DOHH2 (cell line): ENCODE results near the gene EML3.

Source experiments
- EZH2phosphoT487 ChIP-seq: fragments of 200-600 bp; sonication (generic); IDR thresholded peaks from 2 replicates; pipeline ENCODE4 v1.6.1; 2017; ENCODE audit warnings: borderline replicate concordance, mild to moderate bottlenecking, antibody characterized with exemption, low read length, moderate library complexity, mixed read lengths
- TF ChIP-seq, protein P1 (sequence below): fragments of 200-600 bp; sonication (generic); IDR thresholded peaks from one replicate; pipeline ENCODE4 v1.5.1; 2014; ENCODE audit warnings: antibody characterized with exemption, mild to moderate bottlenecking, low read depth, low read length; ENCODE audit not compliant: poor library complexity, severe bottlenecking

DNA sequence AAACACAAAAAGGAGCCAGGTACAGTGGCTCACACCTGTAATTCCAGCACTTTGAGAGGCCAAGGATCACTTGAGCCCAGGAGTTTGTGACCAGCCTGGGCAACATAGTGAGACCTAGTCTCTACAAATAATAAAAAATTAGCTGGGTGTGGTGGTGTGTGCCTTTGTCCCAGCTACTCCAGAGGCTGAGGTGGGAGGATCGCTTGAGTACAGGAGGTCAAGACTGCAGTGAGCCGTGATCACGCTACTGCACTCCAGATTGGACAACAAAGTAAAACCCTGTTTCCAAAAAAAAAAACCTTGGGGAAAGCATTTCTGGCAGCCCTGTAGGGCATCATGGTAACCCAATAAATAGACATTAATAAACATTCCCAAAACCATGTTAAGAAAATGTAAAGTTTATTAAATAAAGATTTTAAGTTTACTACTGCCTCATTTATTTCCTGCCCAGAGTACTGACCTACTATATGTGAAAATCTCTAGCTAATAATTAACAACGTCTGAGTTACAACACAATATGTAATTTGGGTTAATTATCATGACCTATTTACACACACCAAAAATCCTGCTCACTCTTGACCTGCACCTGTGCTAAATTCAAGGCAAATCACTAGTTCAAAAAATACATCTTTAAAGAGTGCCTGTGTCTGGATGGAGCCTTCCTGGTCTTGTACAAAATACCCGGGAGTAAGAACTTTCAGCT, 47.3 kb downstream of the EML3 start:
- TF ChIP-seq, protein P1, sequence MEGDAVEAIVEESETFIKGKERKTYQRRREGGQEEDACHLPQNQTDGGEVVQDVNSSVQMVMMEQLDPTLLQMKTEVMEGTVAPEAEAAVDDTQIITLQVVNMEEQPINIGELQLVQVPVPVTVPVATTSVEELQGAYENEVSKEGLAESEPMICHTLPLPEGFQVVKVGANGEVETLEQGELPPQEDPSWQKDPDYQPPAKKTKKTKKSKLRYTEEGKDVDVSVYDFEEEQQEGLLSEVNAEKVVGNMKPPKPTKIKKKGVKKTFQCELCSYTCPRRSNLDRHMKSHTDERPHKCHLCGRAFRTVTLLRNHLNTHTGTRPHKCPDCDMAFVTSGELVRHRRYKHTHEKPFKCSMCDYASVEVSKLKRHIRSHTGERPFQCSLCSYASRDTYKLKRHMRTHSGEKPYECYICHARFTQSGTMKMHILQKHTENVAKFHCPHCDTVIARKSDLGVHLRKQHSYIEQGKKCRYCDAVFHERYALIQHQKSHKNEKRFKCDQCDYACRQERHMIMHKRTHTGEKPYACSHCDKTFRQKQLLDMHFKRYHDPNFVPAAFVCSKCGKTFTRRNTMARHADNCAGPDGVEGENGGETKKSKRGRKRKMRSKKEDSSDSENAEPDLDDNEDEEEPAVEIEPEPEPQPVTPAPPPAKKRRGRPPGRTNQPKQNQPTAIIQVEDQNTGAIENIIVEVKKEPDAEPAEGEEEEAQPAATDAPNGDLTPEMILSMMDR = no peak
- no peak for TF ChIP-seq EZH2phosphoT487
